Karpas-422 (cell line): ENCODE data around the gene GPR61. TPM values are rescaled to one million over a fixed set of nuclear protein-coding genes. Genes with fewer than 3 reads are reported as not detected.

Experiments
- DNase-seq: peaks from one replicate; pipeline ENCODE4 v3.0.0-alpha.2; 2015
- H2AFZ ChIP-seq: fragments of 200-600 bp; sonication (generic); 2 replicates; pipeline ENCODE4 v1.6.1; 2014; ENCODE audit warnings: antibody characterized with exemption, low read length, mixed read lengths
- H3K27ac ChIP-seq: fragments of 200-600 bp; sonication (generic); 2 replicates; pipeline ENCODE4 v1.5.1; 2014; ENCODE audit warnings: mild to moderate bottlenecking, low read length, moderate library complexity
- H3K27me3 ChIP-seq: fragments of 200-600 bp; sonication (generic); 2 replicates; pipeline ENCODE4 v1.6.1; 2014; ENCODE audit warnings: low read length, mixed read lengths
- H3K36me3 ChIP-seq: fragments of 200-600 bp; sonication (generic); 2 replicates; pipeline ENCODE4 v1.6.1; 2014; ENCODE audit warnings: low read length, mixed read lengths; ENCODE audit not compliant: insufficient read depth
- H3K4me1 ChIP-seq: fragments of 200-600 bp; sonication (generic); 2 replicates; pipeline ENCODE4 v1.6.1; 2014; ENCODE audit warnings: mild to moderate bottlenecking, low read length, mixed read lengths
- H3K4me2 ChIP-seq: fragments of 200-600 bp; sonication (generic); 2 replicates; pipeline ENCODE4 v1.6.1; 2014; ENCODE audit warnings: low read length, low read depth, mild to moderate bottlenecking; ENCODE audit not compliant: poor library complexity, severe bottlenecking
- H3K4me3 ChIP-seq: fragments of 200-600 bp; sonication (generic); 2 replicates; pipeline ENCODE4 v1.5.1; 2014; ENCODE audit warnings: mild to moderate bottlenecking, antibody characterized with exemption, low read length, mixed read lengths
- H3K79me2 ChIP-seq: fragments of 200-600 bp; sonication (generic); 2 replicates; pipeline ENCODE4 v1.6.1; 2014; ENCODE audit warnings: mild to moderate bottlenecking, low read length, mixed read lengths
- H3K9ac ChIP-seq: fragments of 200-600 bp; sonication (generic); 2 replicates; pipeline ENCODE4 v1.6.0; 2014; ENCODE audit warnings: low read length
- H3K9me2 ChIP-seq: fragments of 200-600 bp; sonication (generic), shearing (Covaris generic); replicated peaks from 2 replicates; pipeline ENCODE4 v1.6.0; 2014; ENCODE audit warnings: mild to moderate bottlenecking, low read length, moderate library complexity; ENCODE audit not compliant: insufficient read depth
- H3K9me3 ChIP-seq: fragments of 300-700, 200-600 bp; sonication (generic); 2 replicates; pipeline ENCODE4 v1.6.1; 2014; ENCODE audit warnings: low read length, mixed read lengths
- H4K20me1 ChIP-seq: fragments of 200-600 bp; sonication (generic); 2 replicates; pipeline ENCODE4 v1.6.1; 2014; ENCODE audit warnings: mild to moderate bottlenecking, antibody characterized with exemption, low read length, low read depth; ENCODE audit not compliant: insufficient read depth
- total RNA-seq: library from RNA; depleted of rRNA; stranded (reverse); fragments of >200 nt; shearing (Covaris generic); gene quantifications from 2 replicates; pipeline ENCODE4 v1.2.3, GENCODE V29; 2014; ENCODE audit warnings: low replicate concordance

Gene GPR61
- total RNA-seq, 1 experiment from 2014 or later: not detected

DNA sequence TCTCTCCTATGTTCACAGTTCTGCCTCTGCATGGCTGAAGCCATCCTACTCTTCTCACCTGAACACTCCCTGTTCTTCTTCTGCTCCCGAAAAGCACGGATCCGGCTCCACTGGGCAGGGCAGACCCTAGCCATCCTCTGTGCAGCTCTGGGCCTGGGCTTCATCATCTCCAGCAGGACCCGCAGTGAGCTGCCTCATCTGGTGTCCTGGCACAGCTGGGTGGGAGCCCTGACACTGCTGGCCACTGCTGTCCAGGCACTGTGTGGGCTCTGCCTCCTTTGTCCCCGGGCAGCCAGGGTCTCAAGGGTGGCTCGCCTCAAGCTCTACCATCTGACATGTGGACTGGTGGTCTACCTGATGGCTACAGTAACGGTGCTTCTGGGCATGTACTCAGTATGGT, 43.9 kb upstream of the GPR61 start:
- Histone ChIP-seq H3K79me2 (peaks cover 20% of the 10 kb centered on the region), H3K9me3 (no peaks in the 10 kb centered on the region), H3K27ac (no peak overlapping the region), H3K4me2 (peak overlapping the region; percentile 76), H3K9ac (peak overlapping the region; percentile 9; the same call in 1 of the 2 replicates), H3K27me3 (no peaks in the 10 kb centered on the region), H3K4me3 (no peak overlapping the region), H3K9me2 (no peaks in the 10 kb centered on the region), H3K36me3 (peaks cover 11% of the 10 kb centered on the region; the same call in 1 of the 2 replicates), H4K20me1 (peaks cover 13% of the 10 kb centered on the region; the same call in 1 of the 2 replicates), H2AFZ (no peak overlapping the region), H3K4me1 (peaks cover 37% of the 10 kb centered on the region)
- no peak for DNase-seq

DNA sequence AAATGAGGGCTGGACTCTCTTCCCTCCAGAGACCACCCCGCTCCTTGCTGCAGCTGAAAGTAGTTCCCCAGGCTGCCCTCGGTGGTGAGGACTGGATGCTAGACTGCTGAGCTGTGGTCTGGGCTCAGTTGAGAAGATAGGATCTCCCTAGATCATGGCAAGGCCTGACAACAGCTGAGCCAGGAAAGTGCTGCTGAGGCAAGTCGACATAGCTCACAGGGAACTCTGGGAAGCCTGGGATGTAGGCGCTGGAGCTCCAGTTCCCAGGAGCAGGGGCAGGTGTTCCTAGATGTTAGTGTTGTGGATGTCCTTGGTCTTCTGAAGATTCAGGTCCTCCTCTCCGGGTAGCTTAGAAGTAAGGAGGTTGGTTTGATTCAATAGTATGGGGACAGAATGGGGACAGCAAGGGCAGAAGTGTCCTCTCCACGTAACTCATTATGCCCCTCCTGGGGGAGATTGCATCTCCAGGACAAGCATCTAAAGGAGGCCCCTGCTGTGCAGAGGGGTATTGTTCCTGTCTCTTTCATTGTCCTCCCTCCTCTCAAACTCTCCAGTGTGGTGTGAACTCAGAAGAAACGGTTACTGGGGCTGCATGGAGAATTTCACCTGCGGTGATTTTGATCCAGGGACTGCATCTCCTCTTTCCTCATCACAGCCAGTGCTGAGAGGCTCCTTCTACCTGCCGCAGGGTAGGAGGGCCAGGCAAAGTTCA, 42.1 kb upstream of the GPR61 start:
- H3K27ac ChIP-seq: no peak overlapping the region
- no peak overlapping the region for H3K4me3 ChIP-seq
- no peaks in the 10 kb centered on the region for H3K27me3 ChIP-seq
- peaks cover 20% of the 10 kb centered on the region for H3K79me2 ChIP-seq
- peaks cover 37% of the 10 kb centered on the region for H3K4me1 ChIP-seq
- peaks cover 15% of the 10 kb centered on the region; the same call in 1 of the 2 replicates for H3K36me3 ChIP-seq
- no peak for DNase-seq
- no peak overlapping the region for H3K4me2 ChIP-seq
- H3K9ac ChIP-seq: 0 out of 2 replicates have a peak overlapping the region, but pooled peaks have one; percentile 14
- no peak overlapping the region for H2AFZ ChIP-seq
- no peaks in the 10 kb centered on the region for H3K9me3 ChIP-seq
- peaks cover 13% of the 10 kb centered on the region; the same call in 1 of the 2 replicates for H4K20me1 ChIP-seq
- no peaks in the 10 kb centered on the region for H3K9me2 ChIP-seq

DNA sequence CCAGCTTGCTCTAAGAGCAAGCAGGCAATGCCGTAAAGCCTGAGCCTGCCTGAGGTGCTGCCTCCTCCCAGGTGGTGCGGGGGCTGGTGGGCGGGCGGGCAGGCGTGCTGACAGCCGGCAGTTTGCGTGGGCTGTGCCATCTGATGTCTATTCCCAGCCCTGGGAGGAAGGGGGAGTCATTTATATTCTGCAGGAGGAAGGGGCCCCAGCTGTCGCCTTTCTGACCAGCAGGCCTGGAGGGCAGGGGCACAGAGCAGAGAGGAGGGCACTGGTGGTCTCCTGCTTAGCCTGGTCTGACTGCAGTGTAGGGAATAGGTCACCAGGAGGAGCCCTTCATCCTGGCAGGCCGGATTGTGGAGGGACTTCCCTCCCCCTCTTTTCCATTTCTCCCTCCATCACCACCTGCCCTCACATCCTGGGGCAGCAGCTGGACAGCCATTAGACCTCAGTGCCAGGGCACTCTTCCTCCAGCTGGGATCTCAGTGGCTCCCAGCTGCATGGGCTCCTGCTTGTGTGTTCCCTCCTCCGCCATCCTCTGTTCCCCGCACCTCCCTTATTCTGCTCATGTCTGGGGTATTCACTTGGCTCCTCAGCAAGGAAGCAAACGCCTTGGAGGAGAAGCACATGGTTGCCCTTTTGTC, 41.4 kb upstream of the GPR61 start:
- Histone ChIP-seq H4K20me1 (peaks cover 13% of the 10 kb centered on the region; the same call in 1 of the 2 replicates), H2AFZ (no peak overlapping the region), H3K9me3 (no peaks in the 10 kb centered on the region), H3K27me3 (no peaks in the 10 kb centered on the region), H3K4me3 (no peak overlapping the region), H3K27ac (no peak overlapping the region), H3K36me3 (peaks cover 15% of the 10 kb centered on the region; the same call in 1 of the 2 replicates), H3K4me1 (peaks cover 34% of the 10 kb centered on the region), H3K9ac (no peak overlapping the region), H3K79me2 (peaks cover 20% of the 10 kb centered on the region), H3K9me2 (no peaks in the 10 kb centered on the region), H3K4me2 (no peak overlapping the region)
- peak; percentile 54 for DNase-seq

DNA sequence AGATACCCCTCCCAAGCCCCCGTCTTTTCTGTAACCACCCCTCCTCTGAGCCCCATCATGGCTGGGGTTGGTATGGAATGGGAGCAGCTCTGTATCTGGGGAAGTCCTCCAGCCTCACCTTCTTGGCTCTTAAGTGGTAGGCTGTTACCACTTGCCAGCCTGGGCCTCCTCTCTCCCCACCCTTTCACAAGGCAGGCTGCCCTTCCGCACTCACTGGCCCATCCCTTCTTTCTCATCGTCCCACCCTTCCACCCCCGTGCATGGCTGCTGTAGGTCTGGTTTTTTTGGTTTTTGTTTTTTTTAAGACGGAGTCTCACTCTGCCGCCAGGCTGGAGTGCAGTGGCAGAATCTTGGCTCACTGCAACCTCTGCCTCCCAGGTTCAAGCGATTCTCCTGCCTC, 40.6 kb upstream of the GPR61 start:
- peaks cover 15% of the 10 kb centered on the region; the same call in 1 of the 2 replicates for H3K36me3 ChIP-seq
- peaks cover 20% of the 10 kb centered on the region for H3K79me2 ChIP-seq
- no peak overlapping the region for H3K27ac ChIP-seq
- H3K27me3 ChIP-seq: no peaks in the 10 kb centered on the region
- no peaks in the 10 kb centered on the region for H3K9me2 ChIP-seq
- H2AFZ ChIP-seq: no peak overlapping the region
- peaks cover 13% of the 10 kb centered on the region; the same call in 1 of the 2 replicates for H4K20me1 ChIP-seq
- no peak for DNase-seq
- no peak overlapping the region for H3K9ac ChIP-seq
- H3K4me3 ChIP-seq: no peak overlapping the region
- H3K4me1 ChIP-seq: peaks cover 30% of the 10 kb centered on the region
- H3K9me3 ChIP-seq: no peaks in the 10 kb centered on the region
- H3K4me2 ChIP-seq: no peak overlapping the region

DNA sequence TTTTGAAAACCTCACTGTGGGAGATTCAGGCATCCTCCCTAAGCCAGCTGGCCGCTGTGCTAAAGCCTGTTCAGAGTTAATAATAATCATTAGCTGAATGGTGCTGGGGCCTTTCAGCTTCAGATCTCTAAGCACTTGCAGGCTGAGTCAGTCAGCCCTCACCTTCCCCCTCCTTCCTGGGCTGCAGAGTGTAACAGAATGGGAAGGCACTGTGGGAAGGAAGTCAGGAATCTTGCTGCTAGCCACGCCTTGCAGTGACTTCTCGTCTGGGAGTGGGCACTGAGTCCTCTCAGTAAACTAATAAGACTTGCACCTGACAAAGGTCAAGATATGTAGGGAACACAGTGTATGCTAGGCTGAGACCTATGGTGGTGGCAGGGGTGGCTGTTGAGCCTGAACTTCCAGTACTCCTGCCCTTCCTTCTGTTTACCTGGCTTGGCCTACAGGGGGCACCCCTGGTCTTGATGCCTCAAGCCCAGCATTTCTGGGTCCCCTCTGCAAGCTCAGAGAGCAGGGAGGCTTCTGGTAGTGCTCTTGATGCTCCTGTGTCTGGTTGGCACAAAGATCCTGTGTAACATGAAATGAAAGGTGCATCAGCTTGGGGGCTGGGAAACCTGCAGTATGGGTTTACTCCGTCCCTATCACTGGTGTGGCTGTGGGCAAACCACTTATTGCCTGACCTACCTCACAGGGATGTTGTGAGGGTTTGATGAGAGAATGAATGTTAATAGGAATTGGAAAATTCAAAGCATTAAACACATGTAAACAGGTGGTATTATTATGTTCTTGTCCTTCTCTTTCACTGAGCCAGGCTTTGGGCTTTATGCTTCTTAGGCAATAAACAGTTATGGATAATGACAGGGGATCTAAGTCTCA, 39.8 kb upstream of the GPR61 start:
- Histone ChIP-seq H2AFZ (no peak overlapping the region), H3K79me2 (peaks cover 12% of the 10 kb centered on the region), H3K36me3 (peaks cover 15% of the 10 kb centered on the region; the same call in 1 of the 2 replicates), H3K4me1 (peaks cover 27% of the 10 kb centered on the region), H3K27ac (no peak overlapping the region), H3K9me2 (no peaks in the 10 kb centered on the region), H4K20me1 (peaks cover 13% of the 10 kb centered on the region; the same call in 1 of the 2 replicates), H3K4me2 (no peak overlapping the region), H3K4me3 (no peak overlapping the region), H3K9ac (no peak overlapping the region), H3K27me3 (no peaks in the 10 kb centered on the region), H3K9me3 (no peaks in the 10 kb centered on the region)
- peak; percentile 87 for DNase-seq

DNA sequence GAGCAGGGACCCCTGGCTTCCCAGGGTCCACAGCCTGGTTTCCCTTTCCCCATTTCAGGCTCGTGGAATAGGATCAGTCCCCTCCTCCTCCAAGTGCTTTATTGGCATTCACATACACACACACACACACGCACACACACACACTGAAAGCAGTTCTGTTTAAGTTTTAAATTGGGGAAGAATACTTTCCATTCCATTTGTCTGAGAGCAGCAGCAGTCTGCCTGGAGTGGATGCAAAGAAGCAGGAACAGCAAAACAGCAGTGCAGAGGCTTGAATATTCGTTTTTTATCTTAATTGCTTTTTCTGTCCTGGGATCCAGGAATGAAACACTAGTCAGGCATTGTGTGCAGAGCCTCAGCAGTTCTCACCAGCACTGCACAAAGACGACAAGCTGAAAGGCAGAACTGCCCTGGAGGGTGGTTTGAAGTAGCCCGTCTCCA, 38.7 kb upstream of the GPR61 start:
- Histone ChIP-seq H3K36me3 (peaks cover 13% of the 10 kb centered on the region; the same call in 1 of the 2 replicates), H3K9me3 (no peaks in the 10 kb centered on the region), H3K9ac (no peak overlapping the region), H3K79me2 (peaks cover 2% of the 10 kb centered on the region), H3K4me1 (peaks cover 19% of the 10 kb centered on the region), H3K4me2 (no peak overlapping the region), H3K4me3 (no peak overlapping the region), H4K20me1 (peaks cover 13% of the 10 kb centered on the region; the same call in 1 of the 2 replicates), H3K9me2 (no peaks in the 10 kb centered on the region), H2AFZ (no peak overlapping the region), H3K27me3 (no peaks in the 10 kb centered on the region), H3K27ac (no peak overlapping the region)
- no peak for DNase-seq

DNA sequence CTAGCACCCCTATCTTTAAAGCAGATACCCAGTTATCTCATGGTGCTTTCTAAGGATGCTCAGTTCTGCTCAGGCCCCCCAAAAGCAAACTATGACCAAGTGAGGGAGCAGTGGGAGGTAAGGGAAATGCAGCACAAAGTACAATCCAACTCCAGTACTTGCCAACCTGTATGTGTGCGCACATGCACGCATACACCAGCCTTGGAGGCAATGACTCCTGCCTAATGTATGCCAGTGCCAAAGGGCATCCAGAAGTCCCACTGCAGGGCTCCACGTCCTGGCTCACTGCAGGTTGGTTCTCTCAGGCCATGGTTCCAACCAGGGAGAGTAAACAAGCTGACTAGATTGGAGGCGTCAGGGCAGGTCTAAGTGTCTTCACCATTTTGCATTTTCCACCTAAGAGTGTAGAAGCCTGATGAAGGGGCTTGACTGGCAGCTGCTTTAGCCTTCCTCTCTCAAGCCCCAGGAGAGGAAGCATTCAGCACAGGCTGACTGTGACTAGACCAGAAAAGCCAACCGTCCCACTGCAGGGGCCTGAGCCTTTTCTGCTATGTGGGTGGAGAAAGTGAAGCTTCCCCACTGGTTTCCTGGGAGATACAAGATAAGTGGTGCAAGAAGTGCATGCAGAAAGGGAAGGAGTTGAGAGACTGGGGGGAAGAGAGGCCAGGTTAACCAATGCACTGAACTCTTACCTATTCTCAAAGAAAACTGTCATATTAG, 37.9 kb upstream of the GPR61 start:
- DNase-seq: no peak
- Histone ChIP-seq H3K27ac (no peak overlapping the region), H3K4me3 (no peak overlapping the region), H2AFZ (no peak overlapping the region), H3K27me3 (no peaks in the 10 kb centered on the region), H3K4me2 (no peak overlapping the region), H3K9ac (no peak overlapping the region), H4K20me1 (peaks cover 13% of the 10 kb centered on the region; the same call in 1 of the 2 replicates), H3K9me3 (no peaks in the 10 kb centered on the region), H3K9me2 (no peaks in the 10 kb centered on the region), H3K4me1 (peaks cover 19% of the 10 kb centered on the region), H3K79me2 (no peaks in the 10 kb centered on the region; the same call in 1 of the 2 replicates), H3K36me3 (peaks cover 9% of the 10 kb centered on the region; the same call in 1 of the 2 replicates)
